NCI-H1694 (cell line): Measurements from ENCODE around the gene MTOR.
"Not testable (repeated sequence)": the region's sequence is repeated elsewhere in the genome, so short reads cannot be mapped to it uniquely, and the experiment has no call there.

Source experiments
- DNase-seq: peaks from one replicate; lab custom pipeline; 2025; lab: John Stamatoyannopoulos, UW

MTOR gene

DNA sequence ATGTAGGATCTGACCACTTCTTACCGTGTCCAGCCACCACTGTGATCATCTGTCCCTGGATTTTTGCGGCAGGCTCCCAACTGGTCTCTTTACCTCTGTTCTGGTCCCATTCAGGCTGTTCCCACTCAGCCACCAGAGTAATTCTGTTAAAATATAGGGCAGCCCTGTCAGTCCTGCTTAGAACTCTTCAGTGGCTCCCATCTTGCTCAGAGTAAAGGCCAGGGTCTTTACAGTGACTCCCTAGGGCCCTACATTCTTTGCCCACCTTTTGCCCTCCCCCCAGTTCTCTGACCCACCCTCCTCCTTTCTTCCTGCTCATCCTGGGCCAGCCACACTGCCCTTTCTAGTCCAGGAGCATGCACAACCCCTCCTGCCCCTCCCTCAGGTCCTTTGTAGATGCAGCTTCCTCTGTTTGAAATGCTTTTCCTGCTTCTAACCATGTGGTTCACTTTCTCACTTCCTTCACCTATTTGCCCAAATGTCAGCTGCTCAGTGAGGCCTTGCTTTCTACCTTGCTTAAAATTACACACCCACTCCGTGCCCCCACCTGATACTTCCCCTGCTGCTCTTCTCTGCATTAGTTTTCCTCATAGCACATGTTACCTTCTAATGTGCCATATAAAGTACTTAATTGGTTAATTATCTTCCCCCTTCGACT, 18.5 kb upstream of the MTOR start:
- no peak for DNase-seq

DNA sequence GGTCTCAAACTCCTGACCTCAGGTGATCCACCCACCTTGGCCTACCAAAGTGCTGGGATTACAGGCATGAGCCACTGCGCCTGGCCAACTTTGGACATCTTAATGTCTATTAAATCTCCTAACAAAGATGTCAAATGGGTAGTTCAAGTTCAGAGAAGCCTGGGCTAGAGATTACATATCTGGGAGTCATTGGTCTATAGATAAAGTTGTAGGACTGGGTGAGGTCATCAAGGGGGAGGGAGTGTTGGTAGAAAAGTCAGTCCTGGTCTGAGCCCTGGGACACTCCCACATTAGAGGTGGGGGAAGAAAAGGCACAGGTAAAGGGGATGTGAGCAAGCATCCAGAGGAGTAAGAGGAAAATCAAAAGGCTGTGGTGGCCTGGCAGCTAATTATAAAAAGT, 17.3 kb upstream of the MTOR start:
- DNase-seq = no peak

DNA sequence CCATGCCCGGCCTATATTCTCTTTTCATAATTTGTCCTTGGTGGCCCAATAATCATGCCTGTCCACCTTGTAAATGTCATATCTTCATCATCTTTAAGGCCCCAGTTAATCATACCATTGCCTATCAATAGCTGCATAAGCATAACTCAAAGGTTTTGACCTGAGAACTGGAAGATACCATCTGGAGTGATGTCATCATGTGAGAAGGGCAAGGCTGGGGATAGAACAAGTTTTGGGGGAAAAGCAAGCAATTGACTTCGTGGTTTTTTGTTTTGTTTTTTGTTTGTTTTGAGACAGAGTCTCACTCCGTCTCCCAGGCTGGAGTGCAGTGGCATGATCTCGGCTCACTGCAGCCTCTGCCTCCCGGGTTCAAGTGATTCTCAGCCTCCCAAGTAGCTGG, 16.8 kb upstream of the MTOR start:
- DNase-seq = no peak

DNA sequence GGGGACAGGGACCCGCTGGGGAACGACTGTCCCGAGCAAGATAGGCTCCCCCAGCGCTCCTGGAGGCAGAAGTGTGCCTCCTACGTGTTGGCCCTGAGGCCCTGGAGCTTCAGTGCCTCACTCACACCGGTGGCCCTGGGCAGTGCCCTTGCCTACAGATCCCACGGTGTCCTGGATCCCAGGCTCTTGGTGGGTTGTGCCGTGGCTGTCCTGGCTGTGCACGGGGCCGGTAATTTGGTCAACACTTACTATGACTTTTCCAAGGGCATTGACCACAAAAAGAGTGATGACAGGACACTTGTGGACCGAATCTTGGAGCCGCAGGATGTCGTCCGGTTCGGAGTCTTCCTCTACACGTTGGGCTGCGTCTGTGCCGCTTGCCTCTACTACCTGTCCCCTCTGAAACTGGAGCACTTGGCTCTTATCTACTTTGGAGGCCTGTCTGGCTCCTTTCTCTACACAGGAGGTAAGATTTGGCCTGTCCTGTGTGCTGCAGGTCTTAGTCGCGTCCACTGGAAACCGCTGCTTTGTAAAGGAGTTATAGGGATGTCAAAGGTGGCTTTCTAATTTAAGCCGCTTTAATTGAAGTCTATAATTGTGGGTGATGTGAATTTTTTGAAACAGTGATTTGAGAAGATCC, 11.4 kb upstream of the MTOR start:
- no peak for DNase-seq

DNA sequence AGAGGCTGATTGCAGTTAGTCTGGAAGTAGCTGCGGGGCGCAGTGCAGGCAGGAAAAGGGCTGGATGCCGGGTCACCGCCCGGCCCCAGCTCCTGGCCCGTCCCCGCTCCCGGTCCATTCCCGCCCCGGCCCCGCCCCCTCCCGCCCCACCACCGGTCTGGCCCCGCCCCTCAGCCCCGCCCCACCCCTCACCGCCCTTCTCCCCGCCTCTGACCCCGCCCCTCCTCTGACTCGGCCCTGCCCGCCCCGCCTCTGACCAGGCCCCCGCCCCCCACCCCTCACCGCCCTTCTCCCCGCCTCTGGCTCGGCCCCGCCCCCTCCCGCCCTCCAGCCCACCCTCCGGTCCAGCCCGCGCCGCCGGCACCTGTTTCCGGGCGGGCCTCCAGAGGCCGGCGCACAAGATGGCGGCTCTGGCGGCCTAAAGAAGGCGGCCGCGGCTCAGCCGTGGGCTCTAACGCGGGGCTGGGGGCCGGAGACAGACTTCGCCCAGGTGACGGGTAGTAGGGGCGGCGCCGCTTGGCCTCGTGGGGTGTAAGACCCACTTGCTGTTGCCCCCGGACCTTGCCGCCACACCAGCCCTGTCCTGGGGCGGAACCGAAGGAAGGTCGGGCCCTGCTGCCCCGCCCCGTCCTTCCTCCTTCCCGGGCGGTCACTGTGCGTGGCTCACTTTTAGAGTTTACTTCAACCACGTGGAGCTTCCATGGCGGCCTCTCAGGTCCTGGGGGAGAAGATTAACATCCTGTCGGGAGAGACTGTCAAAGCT, 10.7 kb upstream of the MTOR start, which contains the start of gene UBIAD1:
UBIAD1 (plus strand) TSS at position 367 of the 763 bp plus-strand sequence; CDS start at position 701, 334 bp downstream.
- peak; percentile 49 for DNase-seq

DNA sequence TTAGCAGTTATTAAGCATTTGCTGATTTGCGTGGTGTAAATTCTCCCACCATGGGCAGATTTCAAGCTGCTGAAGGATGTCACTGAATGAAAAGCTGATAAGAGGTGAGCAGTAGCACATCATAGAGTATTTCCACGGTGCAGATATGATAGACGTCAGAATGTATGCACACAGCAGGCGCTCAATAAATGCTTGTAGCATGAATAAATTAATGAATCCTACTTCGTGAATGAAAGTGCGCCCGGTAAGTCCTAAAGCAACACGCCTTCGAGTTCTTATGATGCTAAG, 10.1 kb upstream of the MTOR start:
- no peak for DNase-seq

DNA sequence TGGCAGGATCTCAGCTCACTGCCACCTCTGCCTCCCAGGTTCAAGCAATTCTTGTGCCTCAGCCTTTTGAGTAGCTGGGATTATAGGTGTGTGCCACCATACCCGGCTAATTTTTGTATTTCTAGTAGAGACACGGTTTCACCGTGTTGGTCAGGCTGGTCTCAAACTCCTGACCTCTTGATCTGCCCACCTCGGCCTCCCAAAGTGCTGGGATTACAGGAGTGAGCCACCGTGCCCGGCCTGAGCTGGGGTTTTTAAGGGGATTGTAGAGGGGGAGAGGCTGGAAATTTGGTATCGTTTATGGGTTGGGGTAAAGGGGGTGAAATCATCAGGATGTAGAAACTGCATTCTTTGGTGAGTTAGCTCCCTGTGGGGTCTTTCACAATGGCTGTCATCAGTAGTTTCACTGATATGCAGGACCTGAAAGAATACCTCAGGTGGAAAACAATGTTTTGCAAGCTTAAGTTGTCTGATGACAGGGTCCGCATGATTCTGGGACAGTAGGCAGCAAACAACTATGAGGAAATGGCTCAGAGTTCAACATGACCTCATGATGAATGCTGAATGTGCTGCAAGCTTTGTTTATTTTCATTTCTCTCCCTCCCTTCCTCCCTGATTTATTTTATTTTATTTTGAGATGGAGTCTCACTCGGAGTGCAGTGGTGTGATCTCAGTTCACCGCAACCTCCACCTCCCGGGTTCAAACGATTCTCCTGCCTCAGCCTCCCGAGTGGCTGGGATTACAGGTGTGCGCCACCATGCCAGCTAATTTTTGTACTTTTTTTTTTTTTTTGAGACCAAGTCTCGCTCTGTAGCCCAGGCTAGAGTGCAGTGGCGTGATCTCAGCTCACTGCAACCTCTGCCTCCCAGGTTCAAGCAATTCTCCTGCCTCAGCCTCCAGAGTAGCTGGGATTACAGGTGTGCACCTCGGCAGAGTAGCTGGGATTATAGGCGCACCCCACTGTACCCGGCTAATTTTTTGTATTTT, 5.3 kb upstream of the MTOR start:
- not testable (repeated sequence) for DNase-seq

DNA sequence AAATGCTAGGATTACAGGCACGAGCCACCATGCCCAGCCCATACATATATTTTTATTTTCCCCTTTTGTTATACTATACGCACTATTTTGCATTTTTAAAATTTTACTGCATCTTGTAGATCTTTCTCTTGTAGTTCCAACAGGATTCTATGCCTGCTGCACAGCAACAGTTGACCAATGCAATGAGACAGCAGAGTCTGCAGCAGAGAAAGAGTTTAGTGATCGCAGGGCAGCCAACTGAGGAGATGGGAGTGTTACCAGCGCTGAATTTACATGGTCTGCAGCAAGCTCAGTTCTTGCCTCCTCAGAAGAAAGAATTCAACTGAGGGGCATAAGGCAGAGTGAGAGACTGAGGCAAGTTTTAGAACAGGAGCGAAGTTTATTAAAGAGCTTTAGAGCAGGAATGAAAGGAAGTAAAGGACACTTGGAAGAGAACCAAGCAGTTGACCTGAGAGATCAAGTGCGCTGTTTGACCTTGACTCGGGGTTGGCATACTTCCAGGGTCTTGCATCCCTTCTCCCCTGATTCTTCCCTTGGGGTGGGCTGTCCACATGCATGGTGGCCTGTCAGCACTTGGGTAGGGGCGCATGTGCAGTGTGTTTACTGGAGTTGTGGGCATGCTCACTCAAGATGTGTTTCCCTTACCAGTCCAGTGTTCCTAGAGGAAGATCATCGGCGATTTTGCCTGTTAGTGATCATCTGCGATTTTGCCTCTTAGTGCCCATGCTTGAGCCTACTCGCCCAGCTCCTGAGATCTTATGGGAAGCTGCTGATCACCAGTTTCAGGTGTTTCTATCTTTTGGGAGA, 4.1 kb upstream of the MTOR start:
- DNase-seq = no peak

DNA sequence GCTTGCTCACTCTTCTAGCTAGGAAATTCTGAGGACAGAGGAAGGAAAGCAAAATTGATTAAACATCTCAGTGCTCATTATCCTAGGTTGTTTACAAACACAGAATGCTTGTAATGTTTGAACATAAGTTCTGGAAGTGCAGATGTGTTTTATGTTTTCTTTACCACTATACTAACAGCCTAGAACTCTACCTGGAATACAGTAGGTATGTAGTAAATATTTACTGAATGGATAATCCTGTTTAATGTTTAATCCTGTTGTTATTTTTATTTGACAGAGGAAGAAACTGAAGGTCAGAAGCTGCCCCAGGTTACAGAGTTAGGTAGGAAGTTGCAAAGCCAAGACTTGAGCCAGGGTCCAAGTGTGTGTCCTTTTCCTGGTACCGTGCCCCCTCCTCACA, 6.1 kb downstream of the MTOR start:
- no peak for DNase-seq

DNA sequence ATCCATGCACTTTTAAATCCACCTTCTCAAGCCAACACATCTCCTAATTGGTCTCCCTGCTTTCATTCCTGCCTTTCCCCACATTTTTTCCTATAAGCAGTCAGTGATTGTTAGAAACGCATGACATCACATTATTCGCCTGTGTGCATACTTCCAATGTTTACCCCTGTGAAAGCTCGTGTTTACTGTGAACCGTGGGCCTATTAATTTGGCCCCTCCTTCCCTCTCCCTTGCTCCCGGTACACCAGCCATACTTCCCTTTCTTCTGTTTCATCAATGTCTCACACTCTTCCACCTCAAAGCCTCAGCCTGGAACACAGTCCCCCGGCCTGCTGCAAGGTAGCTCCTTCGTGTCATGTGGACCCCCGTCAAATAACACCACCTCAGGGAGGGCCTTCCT, 9.1 kb downstream of the MTOR start:
- no peak for DNase-seq

DNA sequence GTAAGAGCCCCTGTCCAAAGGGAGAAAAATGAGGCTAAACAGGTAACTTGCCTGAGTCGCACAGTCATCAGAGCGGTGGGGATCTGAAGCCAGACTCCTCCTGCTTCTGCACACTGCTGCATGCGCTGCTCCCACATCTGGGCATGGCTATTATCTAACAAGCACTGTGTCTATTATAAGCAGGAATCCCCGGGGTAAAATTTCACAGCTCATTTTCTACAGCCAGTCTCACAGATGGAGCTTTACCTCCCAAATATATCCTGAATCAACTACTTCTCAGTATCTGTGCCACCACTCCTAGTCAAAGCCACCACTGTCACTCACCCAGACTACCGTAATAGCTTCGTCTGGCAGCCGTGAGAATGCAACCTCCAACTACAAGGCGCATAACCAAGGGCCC, 9.8 kb downstream of the MTOR start:
- DNase-seq = no peak

DNA sequence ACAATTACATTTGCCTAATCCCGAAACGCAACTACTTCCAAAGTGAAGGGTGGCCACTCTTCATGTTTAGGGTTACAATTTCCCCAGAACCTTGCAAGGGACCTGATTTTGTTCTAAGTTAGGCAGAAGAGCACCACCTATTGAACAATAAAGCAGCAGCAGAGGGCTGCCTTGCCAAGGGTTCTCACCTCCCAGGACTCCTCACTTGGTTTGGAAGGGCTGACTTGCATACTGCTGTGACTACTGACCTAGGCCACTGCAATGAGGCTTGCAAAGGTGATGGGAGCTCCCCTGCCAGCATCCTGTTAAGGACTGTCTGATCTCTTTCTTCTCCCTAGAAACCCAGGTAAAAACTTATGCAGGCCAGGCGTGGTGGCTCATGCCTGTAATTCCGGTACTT, 14.2 kb downstream of the MTOR start:
- no peak for DNase-seq

DNA sequence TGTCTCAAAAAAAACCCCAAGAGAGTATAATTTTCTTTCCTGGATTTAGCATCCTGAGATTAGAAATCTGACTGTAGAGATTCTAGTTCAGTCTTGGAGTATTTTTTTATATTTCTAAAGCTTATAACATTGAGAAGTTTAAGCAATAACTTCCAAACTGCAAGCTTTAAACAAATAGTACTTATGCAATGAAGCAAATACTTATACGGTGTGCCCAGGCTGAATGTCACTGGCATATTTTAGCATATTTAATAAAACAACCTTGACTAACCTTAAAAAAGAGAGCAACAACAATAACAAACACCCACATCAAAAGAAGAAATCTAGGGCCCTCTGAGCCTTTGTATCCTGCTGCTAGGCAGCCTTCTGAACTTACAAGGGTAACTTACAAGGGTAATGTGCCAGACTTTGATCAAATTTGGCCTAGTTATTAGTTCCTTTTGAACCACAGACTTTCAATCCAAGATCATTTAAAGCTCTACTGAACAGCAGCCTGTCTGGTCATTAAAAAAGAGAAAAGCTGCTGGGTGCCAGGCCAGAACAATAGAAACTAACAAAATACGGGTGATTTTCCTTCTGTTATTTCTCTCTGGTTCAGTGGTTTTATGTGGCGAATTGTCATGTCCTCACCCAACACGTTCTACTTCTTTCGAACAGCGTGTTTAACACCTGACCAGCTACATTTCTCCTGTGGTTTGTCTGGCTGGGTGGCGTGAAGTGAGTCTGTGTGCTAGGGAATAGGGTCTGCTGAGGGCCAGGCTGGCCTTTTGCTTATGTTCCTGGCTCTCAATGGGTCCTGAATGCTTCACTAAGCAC, 16.2 kb downstream of the MTOR start:
- DNase-seq = no peak

DNA sequence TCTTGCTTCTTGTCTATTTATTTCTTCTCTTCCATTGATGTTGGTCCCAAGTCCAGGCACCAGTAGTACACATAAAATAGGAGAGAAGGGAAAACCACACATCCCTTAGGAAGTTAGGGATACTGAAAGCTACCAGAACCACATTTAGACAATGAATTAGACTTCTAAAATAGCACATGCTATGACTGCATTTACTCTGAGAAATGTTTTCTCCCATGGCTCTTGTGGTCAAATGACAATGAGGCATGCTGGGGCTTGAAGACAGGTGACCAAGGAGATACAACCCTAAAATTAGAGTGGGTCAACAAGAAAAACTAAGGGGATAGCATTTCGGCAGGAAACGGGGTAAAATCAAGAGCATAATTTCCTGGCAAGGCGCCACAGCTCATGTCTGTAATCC, 17.1 kb downstream of the MTOR start:
- DNase-seq = no peak

DNA sequence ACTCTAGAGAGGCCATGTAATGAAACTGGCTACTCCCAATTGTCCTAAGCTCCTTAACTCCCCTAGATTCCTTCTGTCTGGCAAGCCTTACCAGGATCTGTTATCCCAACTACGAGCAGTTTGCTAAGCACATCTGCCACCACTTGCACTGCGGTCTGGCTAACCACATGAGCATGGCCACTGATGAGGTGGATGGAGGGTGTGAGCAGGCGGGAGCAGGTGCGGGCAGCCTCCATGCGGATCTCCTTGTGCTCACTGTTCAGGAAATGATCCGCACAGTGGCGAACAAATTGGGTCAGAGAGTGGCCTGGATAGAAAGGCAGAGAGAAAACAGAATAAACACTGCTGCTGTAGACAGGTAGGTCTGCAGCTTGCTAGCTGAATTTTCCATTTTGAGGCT, 24.0 kb downstream of the MTOR start:
- no peak for DNase-seq

DNA sequence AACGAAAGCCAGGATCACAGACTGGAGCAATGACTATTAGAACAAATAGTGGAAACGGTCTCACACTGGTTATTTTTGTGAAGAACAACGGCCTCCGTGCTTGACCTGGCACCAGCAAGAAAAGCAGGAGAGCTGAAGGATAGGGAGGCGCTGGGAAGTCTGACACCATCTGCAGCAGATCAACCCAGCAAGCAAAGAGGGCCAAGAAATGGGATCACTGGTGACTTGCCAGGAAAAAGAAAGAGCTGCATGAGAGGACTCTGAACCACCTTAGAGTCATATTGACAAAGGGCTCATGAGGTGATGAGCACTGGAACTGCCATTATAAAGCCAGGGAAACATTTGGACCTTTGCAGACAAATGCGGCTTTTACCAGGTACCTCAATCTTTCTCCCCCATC, 25.0 kb downstream of the MTOR start:
- DNase-seq = no peak

DNA sequence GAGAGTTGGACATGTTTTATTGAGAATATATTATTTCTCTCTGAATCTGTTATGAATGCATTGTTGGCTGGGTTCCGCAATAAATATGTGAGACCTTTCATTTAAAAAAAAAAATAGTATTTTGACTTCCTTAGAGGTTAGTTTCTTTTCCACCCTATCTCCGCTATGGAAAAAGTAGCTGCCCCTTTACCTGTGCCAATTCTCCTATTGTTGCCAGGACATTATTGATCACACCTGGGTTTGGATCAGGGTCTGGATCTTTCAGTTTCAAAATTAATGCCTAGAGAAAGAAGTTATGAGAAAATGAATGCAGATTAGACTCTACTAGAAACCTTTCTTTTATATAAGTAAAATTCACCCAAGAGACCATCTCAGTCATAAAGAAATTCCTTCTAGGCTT, 29.1 kb downstream of the MTOR start:
- DNase-seq = no peak

DNA sequence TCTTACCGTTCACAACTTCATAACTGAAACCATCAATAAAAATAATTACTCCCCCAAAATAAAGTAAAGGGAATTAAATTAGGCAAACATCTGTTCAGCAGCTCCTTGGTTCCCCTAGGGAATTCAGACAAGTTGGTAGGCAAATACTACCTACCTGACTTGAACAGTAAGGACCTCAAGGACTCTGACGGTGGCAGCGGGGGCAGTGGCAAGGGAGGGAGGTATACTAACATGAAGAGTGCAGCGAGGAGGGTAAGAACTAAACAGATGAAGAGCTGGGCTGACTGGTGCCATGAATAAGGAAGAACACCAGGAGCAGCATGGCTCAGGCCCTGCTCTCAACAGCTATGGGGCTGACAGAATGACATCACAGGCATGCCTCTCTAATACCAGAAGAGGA, 33.1 kb downstream of the MTOR start:
- DNase-seq = no peak

DNA sequence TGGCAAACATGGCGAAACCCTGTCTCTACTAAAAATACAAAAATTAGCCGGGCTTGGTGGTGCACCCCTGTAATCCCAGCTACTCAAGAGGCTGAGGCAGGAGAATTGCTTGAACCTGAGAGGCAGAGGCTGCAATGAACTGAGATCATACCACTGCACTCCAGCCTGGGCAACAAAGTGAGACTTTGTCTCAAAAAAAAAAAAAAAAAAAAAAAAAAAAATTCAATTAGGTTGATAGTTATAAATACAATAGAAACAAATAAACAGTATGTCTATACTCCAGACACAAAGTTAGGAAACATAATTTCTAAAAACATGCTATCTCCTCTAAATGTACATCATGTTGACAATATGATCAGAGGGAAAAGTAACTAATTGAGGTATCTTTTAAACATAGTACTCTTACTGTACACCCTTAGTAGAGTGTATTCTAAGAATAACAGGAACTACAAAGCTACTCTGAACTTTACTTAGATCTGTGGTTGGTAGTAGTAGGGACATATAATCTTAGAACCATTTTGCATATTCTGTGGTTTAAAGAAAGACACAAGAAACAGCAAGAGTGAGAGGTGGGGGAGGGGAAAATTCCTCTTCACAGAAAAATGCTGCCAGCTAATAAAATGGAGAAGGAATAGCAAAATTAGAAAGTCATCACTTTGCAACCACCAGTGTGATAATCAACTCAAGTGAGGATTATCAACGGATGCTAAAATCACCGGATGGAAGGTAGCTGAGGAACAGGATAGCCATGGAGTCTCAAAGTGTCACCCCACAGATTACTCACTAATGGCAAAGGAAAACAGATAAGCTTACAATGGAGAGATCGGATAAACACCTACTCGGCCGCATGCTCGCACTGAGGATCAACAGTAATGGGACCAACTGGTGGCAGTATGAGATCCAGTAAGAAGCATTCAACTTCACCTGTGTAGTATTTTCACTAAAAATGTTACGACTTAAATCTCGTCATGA, 35.0 kb downstream of the MTOR start:
- no peak for DNase-seq
